H9 (cell line): Measurements from ENCODE around the gene SLC25A26. TPM values are rescaled to one million over a fixed set of nuclear protein-coding genes. Genes with fewer than 3 reads are reported as not detected.

Source experiments
- DNase-seq: peaks from one replicate; pipeline ENCODE4 v3.0.0-alpha.2; 2017
- H2AFZ ChIP-seq: one replicate; pipeline ENCODE4 v1.6.1; 2013; ENCODE audit warnings: mild to moderate bottlenecking, low read length, control low read depth, moderate library complexity
- H2AK5ac ChIP-seq: 2 replicates; pipeline ENCODE4 v1.6.1; 2013; ENCODE audit warnings: low read length, control low read depth, mixed read lengths; ENCODE audit not compliant: insufficient read length
- H2BK120ac ChIP-seq: one replicate; pipeline ENCODE4 v1.6.1; 2013; ENCODE audit warnings: low read depth, mild to moderate bottlenecking, low read length, control low read depth, inconsistent platforms; ENCODE audit not compliant: poor library complexity, severe bottlenecking
- H2BK12ac ChIP-seq: 2 replicates; pipeline ENCODE4 v1.6.1; 2013; ENCODE audit warnings: low read length, control low read depth, mixed read lengths, low read depth; ENCODE audit not compliant: insufficient read length
- H2BK15ac ChIP-seq: 2 replicates; pipeline ENCODE4 v1.6.1; 2013; ENCODE audit warnings: low read depth, low read length, control low read depth
- H2BK20ac ChIP-seq: one replicate; pipeline ENCODE4 v1.6.1; 2013; ENCODE audit warnings: low read depth, mild to moderate bottlenecking, low read length, control low read depth, inconsistent platforms; ENCODE audit not compliant: poor library complexity, severe bottlenecking
- H2BK5ac ChIP-seq: 2 replicates; pipeline ENCODE4 v1.6.1; 2013; ENCODE audit warnings: low read length, control low read depth, mixed read lengths; ENCODE audit not compliant: insufficient read length
- H3K14ac ChIP-seq: 2 replicates; pipeline ENCODE4 v1.6.1; 2013; ENCODE audit warnings: low read length, control low read depth; ENCODE audit not compliant: insufficient read depth
- H3K18ac ChIP-seq: 2 replicates; pipeline ENCODE4 v1.6.1; 2013; ENCODE audit warnings: low read depth, mild to moderate bottlenecking, mixed read lengths, low read length, control low read depth; ENCODE audit not compliant: insufficient read length
- H3K23ac ChIP-seq: 2 replicates; pipeline ENCODE4 v1.6.1; 2013; ENCODE audit warnings: low read length, control low read depth, mixed read lengths, low read depth; ENCODE audit not compliant: insufficient read length
- H3K23me2 ChIP-seq: 2 replicates; pipeline ENCODE4 v1.6.1; 2013; ENCODE audit warnings: low read depth, mild to moderate bottlenecking, mixed read lengths, low read length, control low read depth; ENCODE audit not compliant: insufficient read length, poor library complexity, severe bottlenecking
- H3K27ac ChIP-seq: 2 replicates; pipeline ENCODE4 v1.5.1; 2013; ENCODE audit warnings: low read length, control low read depth, mixed read lengths, low read depth; ENCODE audit not compliant: insufficient read length
- H3K27me3 ChIP-seq: 2 replicates; pipeline ENCODE4 v1.6.1; 2013; ENCODE audit warnings: low read length, control low read depth, inconsistent platforms; ENCODE audit not compliant: insufficient read depth
- H3K4ac ChIP-seq: 2 replicates; pipeline ENCODE4 v1.6.1; 2013; ENCODE audit warnings: low read depth, mild to moderate bottlenecking, control low read depth, inconsistent platforms, low read length, moderate library complexity
- H3K4me1 ChIP-seq: 2 replicates; pipeline ENCODE4 v1.6.1; 2013; ENCODE audit warnings: low read length, control low read depth, inconsistent platforms; ENCODE audit not compliant: insufficient read depth
- H3K4me2 ChIP-seq: 2 replicates; pipeline ENCODE4 v1.6.1; 2013; ENCODE audit warnings: low read length, control low read depth, mixed read lengths; ENCODE audit not compliant: insufficient read length, insufficient read depth
- H3K56ac ChIP-seq: 2 replicates; pipeline ENCODE4 v1.6.1; 2013; ENCODE audit warnings: low read depth, mild to moderate bottlenecking, mixed read lengths, low read length, control low read depth; ENCODE audit not compliant: insufficient read length
- H3K79me1 ChIP-seq: 2 replicates; pipeline ENCODE4 v1.6.1; 2013; ENCODE audit warnings: low read depth, mild to moderate bottlenecking, moderate library complexity, low read length, control low read depth, inconsistent platforms; ENCODE audit not compliant: insufficient read depth, poor library complexity, severe bottlenecking
- H3K79me2 ChIP-seq: 2 replicates; pipeline ENCODE4 v1.6.1; 2013; ENCODE audit warnings: low read length, control low read depth, inconsistent platforms; ENCODE audit not compliant: insufficient read depth
- H3K9ac ChIP-seq: 2 replicates; pipeline ENCODE4 v1.6.1; 2013; ENCODE audit warnings: low read length, control low read depth, mixed read lengths; ENCODE audit not compliant: insufficient read length; ENCODE audit errors: extremely low read depth
- H3K9me3 ChIP-seq: one replicate; pipeline ENCODE4 v1.6.1; 2013; ENCODE audit warnings: low read depth, low read length, inconsistent platforms; ENCODE audit not compliant: control insufficient read depth
- H3T11ph ChIP-seq: one replicate; pipeline ENCODE4 v1.6.1; 2013; ENCODE audit warnings: mild to moderate bottlenecking, low read length, control low read depth, inconsistent platforms
- H4K20me1 ChIP-seq: one replicate; pipeline ENCODE4 v1.6.1; 2013; ENCODE audit not compliant: control insufficient read depth, insufficient read length, insufficient read depth
- H4K5ac ChIP-seq: 2 replicates; pipeline ENCODE4 v1.6.1; 2013; ENCODE audit warnings: low read depth, mild to moderate bottlenecking, mixed read lengths, low read length, control low read depth; ENCODE audit not compliant: insufficient read length
- H4K8ac ChIP-seq: replicated peaks from 2 replicates; pipeline ENCODE4 v1.6.1; 2013; ENCODE audit warnings: low read length, control low read depth, mixed read lengths, low read depth; ENCODE audit not compliant: insufficient read length
- H4K91ac ChIP-seq: 2 replicates; pipeline ENCODE4 v1.6.1; 2013; ENCODE audit warnings: low read depth, mild to moderate bottlenecking, moderate library complexity, mixed read lengths, low read length, control low read depth; ENCODE audit not compliant: insufficient read length
- H3K27ac Mint-ChIP-seq, 3 experiments: 2 replicates in 2 of 3; 3 replicates in 1 of 3; pipeline ENCODE4 v1.8.0; 2020 to 2021; ENCODE audit warnings: mixed read lengths in 3 of 3, mild to moderate bottlenecking in 1 of 3, moderate library complexity in 1 of 3
- H3K27me3 Mint-ChIP-seq: 2 replicates; pipeline ENCODE4 v1.8.0; 2021; ENCODE audit warnings: low read depth, mild to moderate bottlenecking, moderate library complexity, mixed read lengths
- H3K36me3 Mint-ChIP-seq, 3 experiments: 2 replicates in 2 of 3; 3 replicates in 1 of 3; pipeline ENCODE4 v1.8.0; 2020 to 2021; ENCODE audit warnings: low read depth in 3 of 3, mixed read lengths in 3 of 3; ENCODE audit not compliant: insufficient read depth in 1 of 3
- H3K4me1 Mint-ChIP-seq, 2 experiments: 2 replicates each; pipeline ENCODE4 v1.8.0; 2020; ENCODE audit warnings: mixed read lengths in 2 of 2
- H3K4me3 Mint-ChIP-seq, 2 experiments: 2 replicates in 1 of 2; 3 replicates in 1 of 2; pipeline ENCODE4 v1.8.0; 2020 to 2021; ENCODE audit warnings: mild to moderate bottlenecking in 2 of 2, mixed read lengths in 2 of 2, moderate library complexity in 1 of 2
- H3K9me3 Mint-ChIP-seq, 2 experiments: 2 replicates in 1 of 2; 3 replicates in 1 of 2; pipeline ENCODE4 v1.8.0; 2020; ENCODE audit warnings: mild to moderate bottlenecking in 2 of 2, mixed read lengths in 2 of 2, moderate library complexity in 1 of 2
- CTCF ChIP-seq: fragments of 200-600 bp; sonication (generic); conservative IDR thresholded peaks from 3 replicates; pipeline ENCODE4 v1.8.0; 2021; ENCODE audit warnings: antibody characterized with exemption, mild to moderate bottlenecking
- WGBS: extraction: QIAGEN DNeasy Blood & Tissue Kit; methylation state at CpG from one replicate; pipeline ENCODE4 v1.1.7; 2013; ENCODE audit warnings: missing lambda C conversion rate, low lambda C conversion rate, mixed read lengths; ENCODE audit not compliant: insufficient read length; ENCODE audit errors: extremely low coverage; 5-methylcytosine and 5-hydroxymethylcytosine counted together
- total RNA-seq: library from RNA; stranded (reverse); gene quantifications from 2 replicates; pipeline ENCODE4 v1.2.1, GENCODE V29; 2021

The SLC25A26 gene
- total RNA-seq, 1 experiment from 2014 or later = 30.2 TPM

GRCh38 chr3:66406831-66407610 is 186.2 kb downstream of the SLC25A26 start:
- Mint-ChIP-seq H3K9me3 (no peaks in the 10 kb centered on the region), H3K4me3 (no peak overlapping the region), H3K4me1 (peaks cover 43 to 52% of the 10 kb centered on the region in 2 experiments), H3K27ac (peak overlapping the region in 1 of 3 experiments; percentile 27; a peak in 1 of 7 replicates), H3K36me3 (peaks cover 69 to 97% (median 87%) of the 10 kb centered on the region in 3 experiments), H3K27me3 (no peaks in the 10 kb centered on the region)
- no peak overlapping the region for H2BK15ac ChIP-seq
- H3T11ph ChIP-seq = no peak overlapping the region
- no peak overlapping the region for H2AK5ac ChIP-seq
- H2BK20ac ChIP-seq = no peak overlapping the region
- no peak overlapping the region for H2BK120ac ChIP-seq
- H3K79me2 ChIP-seq = no peaks in the 10 kb centered on the region; the same call in 1 of the 2 replicates
- H2BK12ac ChIP-seq = no peak overlapping the region
- H3K23me2 ChIP-seq = no peaks in the 10 kb centered on the region
- WGBS = no CpG with 5 or more reads among the region's 17 CpGs
- no peak overlapping the region for H3K27ac ChIP-seq
- H3K4me2 ChIP-seq = no peak overlapping the region
- no peak overlapping the region for H3K18ac ChIP-seq
- H4K20me1 ChIP-seq = no peaks in the 10 kb centered on the region
- H3K23ac ChIP-seq = no peak overlapping the region
- H3K27me3 ChIP-seq = no peaks in the 10 kb centered on the region
- H2AFZ ChIP-seq = no peak overlapping the region
- H3K4ac ChIP-seq = no peak overlapping the region
- no peaks in the 10 kb centered on the region for H3K9me3 ChIP-seq
- H2BK5ac ChIP-seq = no peak overlapping the region
- no peak overlapping the region for H4K91ac ChIP-seq
- H4K5ac ChIP-seq = no peak overlapping the region
- H3K14ac ChIP-seq = no peak overlapping the region
- no peak for TF ChIP-seq CTCF
- H3K4me1 ChIP-seq = no peaks in the 10 kb centered on the region; the same call in 1 of the 2 replicates
- DNase-seq = no peak
- peaks cover 3% of the 10 kb centered on the region for H3K79me1 ChIP-seq
- H4K8ac ChIP-seq = no peak overlapping the region
- no peak overlapping the region for H3K9ac ChIP-seq
- no peak overlapping the region for H3K56ac ChIP-seq
